ENCODE results near the gene LTBP4. TPM values are rescaled to one million over a fixed set of nuclear protein-coding genes. Genes with fewer than 3 reads are reported as not detected.

The LTBP4 gene
- polyA plus RNA-seq, 1 donor (not counting 4 experiments of a cell fraction or from before 2014, with no cell fraction given), result 29.6 TPM

GRCh38 chr19:40597329-40597838 is 3.8 kb upstream of the LTBP4 start:
- peaks cover 41% of the 10 kb centered on the region for H3K27me3 ChIP-seq (ENCODE audit: control insufficient read depth, extremely low read depth, insufficient read depth, low read length)
- FAIRE-seq, result no peak
- dilution Hi-C loops (cut with MboI; ENCODE audit: extremely low pct_ligation_motif_present, low sequenced_read_pairs), result no loop called here

GRCh38 chr19:40598121-40598917 is 2.9 kb upstream of the LTBP4 start:
- FAIRE-seq (peak; percentile 64), DNase-seq (ENCODE audit: low read depth, low spot score) (no peak)
- no peaks in the 10 kb centered on the region for H3K9me1 ChIP-seq (ENCODE audit: control insufficient read depth, extremely low read depth, insufficient read depth, low read length)
- TF ChIP-seq EZH2 (IDR thresholded peaks at IDR 0.05; ENCODE audit: low read length) (no peak), CTCF (optimal IDR thresholded peaks at IDR 0.05 in 1 of 3, IDR thresholded peaks at IDR 0.05 in 1 of 3, conservative IDR thresholded peaks at IDR 0.05 in 1 of 3; ENCODE audit: extremely low read depth in 1 of 3, insufficient read depth in 2 of 3, low read length in 3 of 3) (peak; percentile 95 to 99 (median 95))
- H3K9me3 ChIP-seq (ENCODE audit: control insufficient read depth, low read depth, low read length), result no peaks in the 10 kb centered on the region
- no peak overlapping the region for H3K27ac ChIP-seq (ENCODE audit: control insufficient read depth, insufficient read depth, low read length)
- no peaks in the 10 kb centered on the region for H4K20me1 ChIP-seq (ENCODE audit: control insufficient read depth, extremely low read depth, insufficient read depth, low read length)
- H3K79me2 ChIP-seq (ENCODE audit: control insufficient read depth, insufficient read depth, low read length), result no peaks in the 10 kb centered on the region
- peak overlapping the region; percentile 33 for H2AFZ ChIP-seq (ENCODE audit: control insufficient read depth, low read length)
- H3K9ac ChIP-seq (ENCODE audit: control insufficient read depth, extremely low read depth, insufficient read depth, low read length), result peak overlapping the region; percentile 15
- peak overlapping the region in 2 of 3 experiments; percentile 20 to 48 for H3K4me3 ChIP-seq (ENCODE audit: control insufficient read depth in 2 of 3, extremely low read depth in 1 of 3, insufficient read depth in 2 of 3, low read depth in 1 of 3, low read length in 3 of 3)
- peak overlapping the region; percentile 73 for H3K4me2 ChIP-seq (ENCODE audit: control insufficient read depth, extremely low read depth, insufficient read depth, low read depth, low read length)
- H3K27me3 ChIP-seq (ENCODE audit: control insufficient read depth, extremely low read depth, insufficient read depth, low read length), result peaks cover 41% of the 10 kb centered on the region
- H3K36me3 ChIP-seq (ENCODE audit: control insufficient read depth in 2 of 2, extremely low read depth in 1 of 2, insufficient read depth in 2 of 2, low read length in 2 of 2), result no peaks in the 10 kb centered on the region
- dilution Hi-C loops (cut with MboI; ENCODE audit: extremely low pct_ligation_motif_present, low sequenced_read_pairs), result no loop called here
- peaks cover 38% of the 10 kb centered on the region for H3K4me1 ChIP-seq (ENCODE audit: control insufficient read depth, extremely low read depth, insufficient read depth, low read length)

More at GRCh38 chr19:40597329-40597838, 3.8 kb upstream of the LTBP4 start:
- H3K36me3 ChIP-seq (ENCODE audit: control insufficient read depth in 2 of 2, extremely low read depth in 1 of 2, insufficient read depth in 2 of 2, low read length in 2 of 2), result no peaks in the 10 kb centered on the region
- H3K4me2 ChIP-seq (ENCODE audit: control insufficient read depth, extremely low read depth, insufficient read depth, low read depth, low read length), result no peak overlapping the region
- no peak overlapping the region for H3K27ac ChIP-seq (ENCODE audit: control insufficient read depth, insufficient read depth, low read length)
- H3K79me2 ChIP-seq (ENCODE audit: control insufficient read depth, insufficient read depth, low read length), result no peaks in the 10 kb centered on the region
- H3K9me1 ChIP-seq (ENCODE audit: control insufficient read depth, extremely low read depth, insufficient read depth, low read length), result no peaks in the 10 kb centered on the region
- H3K4me3 ChIP-seq (ENCODE audit: control insufficient read depth in 2 of 3, extremely low read depth in 1 of 3, insufficient read depth in 2 of 3, low read depth in 1 of 3, low read length in 3 of 3), result no peak overlapping the region
- no peak overlapping the region for H3K9ac ChIP-seq (ENCODE audit: control insufficient read depth, extremely low read depth, insufficient read depth, low read length)
- no peak overlapping the region for H2AFZ ChIP-seq (ENCODE audit: control insufficient read depth, low read length)
- TF ChIP-seq CTCF (optimal IDR thresholded peaks at IDR 0.05 in 1 of 3, IDR thresholded peaks at IDR 0.05 in 1 of 3, conservative IDR thresholded peaks at IDR 0.05 in 1 of 3; ENCODE audit: extremely low read depth in 1 of 3, insufficient read depth in 2 of 3, low read length in 3 of 3) (no peak), EZH2 (IDR thresholded peaks at IDR 0.05; ENCODE audit: low read length) (peak; percentile 34)
- H4K20me1 ChIP-seq (ENCODE audit: control insufficient read depth, extremely low read depth, insufficient read depth, low read length), result no peaks in the 10 kb centered on the region
- peaks cover 29% of the 10 kb centered on the region for H3K4me1 ChIP-seq (ENCODE audit: control insufficient read depth, extremely low read depth, insufficient read depth, low read length)
- no peak for DNase-seq (ENCODE audit: low read depth, low spot score)
- no peaks in the 10 kb centered on the region for H3K9me3 ChIP-seq (ENCODE audit: control insufficient read depth, low read depth, low read length)
